Measurements from ENCODE around the gene SLC35G6.

DNA sequence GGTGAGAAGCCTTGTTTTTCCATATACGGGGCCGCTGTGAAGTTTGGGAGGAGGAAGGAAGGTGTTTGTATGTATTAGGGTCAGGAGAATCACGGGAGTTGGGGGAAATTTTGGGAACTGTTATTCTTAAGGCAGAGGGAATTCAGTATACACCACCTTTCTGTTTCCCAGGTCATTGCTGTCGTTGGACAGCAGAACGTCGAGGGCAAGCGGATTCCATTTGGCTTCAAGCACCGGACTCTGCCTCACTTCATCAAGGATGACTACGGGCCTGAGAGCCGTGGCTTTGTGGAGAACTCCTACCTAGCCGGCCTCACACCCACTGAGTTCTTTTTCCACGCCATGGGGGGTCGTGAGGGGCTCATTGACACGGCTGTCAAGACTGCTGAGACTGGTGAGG is 20.5 kb downstream of the SLC35G6 start:
- TF ChIP-seq, protein P1, sequence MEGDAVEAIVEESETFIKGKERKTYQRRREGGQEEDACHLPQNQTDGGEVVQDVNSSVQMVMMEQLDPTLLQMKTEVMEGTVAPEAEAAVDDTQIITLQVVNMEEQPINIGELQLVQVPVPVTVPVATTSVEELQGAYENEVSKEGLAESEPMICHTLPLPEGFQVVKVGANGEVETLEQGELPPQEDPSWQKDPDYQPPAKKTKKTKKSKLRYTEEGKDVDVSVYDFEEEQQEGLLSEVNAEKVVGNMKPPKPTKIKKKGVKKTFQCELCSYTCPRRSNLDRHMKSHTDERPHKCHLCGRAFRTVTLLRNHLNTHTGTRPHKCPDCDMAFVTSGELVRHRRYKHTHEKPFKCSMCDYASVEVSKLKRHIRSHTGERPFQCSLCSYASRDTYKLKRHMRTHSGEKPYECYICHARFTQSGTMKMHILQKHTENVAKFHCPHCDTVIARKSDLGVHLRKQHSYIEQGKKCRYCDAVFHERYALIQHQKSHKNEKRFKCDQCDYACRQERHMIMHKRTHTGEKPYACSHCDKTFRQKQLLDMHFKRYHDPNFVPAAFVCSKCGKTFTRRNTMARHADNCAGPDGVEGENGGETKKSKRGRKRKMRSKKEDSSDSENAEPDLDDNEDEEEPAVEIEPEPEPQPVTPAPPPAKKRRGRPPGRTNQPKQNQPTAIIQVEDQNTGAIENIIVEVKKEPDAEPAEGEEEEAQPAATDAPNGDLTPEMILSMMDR (conservative IDR thresholded peaks at IDR 0.05 in 1 of 2, IDR thresholded peaks at IDR 0.05 in 1 of 2; ENCODE audit: low read depth in 1 of 2, low read length in 2 of 2): no peak
- TF ChIP-seq EZH2 (IDR thresholded peaks at IDR 0.05; ENCODE audit: low read length, missing control alignments): no peak
